PFSK-1 (cell line): ENCODE measurements around the gene SNX8.

Experiments
- POLR2AphosphoS5 ChIP-seq: IDR thresholded peaks from 2 replicates; pipeline ENCODE4 v1.6.1; 2012; ENCODE audit warnings: low read depth, mild to moderate bottlenecking, control low read depth, low read length, moderate library complexity
- SIN3A ChIP-seq: IDR thresholded peaks from 2 replicates; pipeline ENCODE4 v1.6.1; 2012; ENCODE audit warnings: mild to moderate bottlenecking, low read length, moderate library complexity, borderline replicate concordance; ENCODE audit not compliant: insufficient read depth
- TF ChIP-seq, protein P1 (sequence below), 2 experiments: IDR thresholded peaks; 2 replicates each; pipeline versions ENCODE4 v1.6.1 to v1.8.0; 2011 to 2012; ENCODE audit warnings: low read depth in 2 of 2, low read length in 2 of 2, control low read depth in 1 of 2, inconsistent platforms in 1 of 2, mild to moderate bottlenecking in 1 of 2, moderate library complexity in 1 of 2; ENCODE audit not compliant: insufficient read depth in 1 of 2

DNA sequence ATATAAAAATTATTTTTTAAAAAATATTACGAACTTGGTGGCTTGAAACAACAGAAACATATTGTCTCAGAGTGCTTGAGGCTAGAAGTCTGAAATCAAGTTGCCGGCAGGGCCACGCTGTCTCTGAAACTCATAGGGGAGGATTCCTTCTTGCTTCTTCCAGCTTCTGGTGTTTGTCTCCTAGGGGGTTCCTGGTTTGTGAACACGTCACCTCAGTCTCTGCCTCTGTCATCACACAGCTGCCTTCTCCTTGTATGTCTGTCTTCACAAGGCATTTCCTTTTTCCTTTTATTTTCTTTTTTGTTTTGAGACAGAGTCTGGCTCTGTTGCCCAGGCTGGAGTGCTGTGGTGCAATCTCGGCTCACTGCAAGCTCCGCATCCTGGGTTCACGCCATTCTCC lies 12.7 kb upstream of the SNX8 start:
- TF ChIP-seq POLR2AphosphoS5 (no peak), SIN3A (no peak)
- TF ChIP-seq, protein P1, sequence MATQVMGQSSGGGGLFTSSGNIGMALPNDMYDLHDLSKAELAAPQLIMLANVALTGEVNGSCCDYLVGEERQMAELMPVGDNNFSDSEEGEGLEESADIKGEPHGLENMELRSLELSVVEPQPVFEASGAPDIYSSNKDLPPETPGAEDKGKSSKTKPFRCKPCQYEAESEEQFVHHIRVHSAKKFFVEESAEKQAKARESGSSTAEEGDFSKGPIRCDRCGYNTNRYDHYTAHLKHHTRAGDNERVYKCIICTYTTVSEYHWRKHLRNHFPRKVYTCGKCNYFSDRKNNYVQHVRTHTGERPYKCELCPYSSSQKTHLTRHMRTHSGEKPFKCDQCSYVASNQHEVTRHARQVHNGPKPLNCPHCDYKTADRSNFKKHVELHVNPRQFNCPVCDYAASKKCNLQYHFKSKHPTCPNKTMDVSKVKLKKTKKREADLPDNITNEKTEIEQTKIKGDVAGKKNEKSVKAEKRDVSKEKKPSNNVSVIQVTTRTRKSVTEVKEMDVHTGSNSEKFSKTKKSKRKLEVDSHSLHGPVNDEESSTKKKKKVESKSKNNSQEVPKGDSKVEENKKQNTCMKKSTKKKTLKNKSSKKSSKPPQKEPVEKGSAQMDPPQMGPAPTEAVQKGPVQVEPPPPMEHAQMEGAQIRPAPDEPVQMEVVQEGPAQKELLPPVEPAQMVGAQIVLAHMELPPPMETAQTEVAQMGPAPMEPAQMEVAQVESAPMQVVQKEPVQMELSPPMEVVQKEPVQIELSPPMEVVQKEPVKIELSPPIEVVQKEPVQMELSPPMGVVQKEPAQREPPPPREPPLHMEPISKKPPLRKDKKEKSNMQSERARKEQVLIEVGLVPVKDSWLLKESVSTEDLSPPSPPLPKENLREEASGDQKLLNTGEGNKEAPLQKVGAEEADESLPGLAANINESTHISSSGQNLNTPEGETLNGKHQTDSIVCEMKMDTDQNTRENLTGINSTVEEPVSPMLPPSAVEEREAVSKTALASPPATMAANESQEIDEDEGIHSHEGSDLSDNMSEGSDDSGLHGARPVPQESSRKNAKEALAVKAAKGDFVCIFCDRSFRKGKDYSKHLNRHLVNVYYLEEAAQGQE (IDR thresholded peaks at IDR 0.05; ENCODE audit: insufficient read depth in 1 of 2, low read depth in 2 of 2, low read length in 2 of 2): no peak
